ENCODE results near the gene PTTG1. TPM values are rescaled to one million over a fixed set of nuclear protein-coding genes. Genes with fewer than 3 reads are reported as not detected.

Gene PTTG1
- total and polyA plus RNA-seq, 2 of the 8 experiments (the other 6 are each of a cell fraction or from before 2014, with no cell fraction given) = 240 to 478 TPM

- TF ChIP-seq CHD7 (IDR thresholded peaks at IDR 0.05; ENCODE audit: insufficient replicate concordance, low read length) (no peak), BCL11A (IDR thresholded peaks at IDR 0.05; ENCODE audit: low read depth in 2 of 2, low read length in 2 of 2) (no peak), JUND (IDR thresholded peaks at IDR 0.05; ENCODE audit: low read length) (no peak), SRF (IDR thresholded peaks at IDR 0.05; ENCODE audit: low read depth, low read length) (no peak), EGR1 (IDR thresholded peaks at IDR 0.05; ENCODE audit: borderline replicate concordance, low read depth, low read length) (no peak)
Measured at GRCh38 chr5:160472482-160472881, 50.8 kb downstream of the PTTG1 start (continued).
